H9 (cell line): Measurements from ENCODE around the gene LZTFL1. TPM values are rescaled to one million over a fixed set of nuclear protein-coding genes. Genes with fewer than 3 reads are reported as not detected.
A peak's percentile ranks its signal among the peaks of the same experiment; 100 is the strongest.

ENCODE experiments used
- DNase-seq: peaks from one replicate; pipeline ENCODE4 v3.0.0-alpha.2; 2017
- H2AFZ ChIP-seq: one replicate; pipeline ENCODE4 v1.6.1; 2013; ENCODE audit warnings: mild to moderate bottlenecking, low read length, control low read depth, moderate library complexity
- H2AK5ac ChIP-seq: 2 replicates; pipeline ENCODE4 v1.6.1; 2013; ENCODE audit warnings: low read length, control low read depth, mixed read lengths; ENCODE audit not compliant: insufficient read length
- H2BK120ac ChIP-seq: one replicate; pipeline ENCODE4 v1.6.1; 2013; ENCODE audit warnings: low read depth, mild to moderate bottlenecking, low read length, control low read depth, inconsistent platforms; ENCODE audit not compliant: poor library complexity, severe bottlenecking
- H2BK12ac ChIP-seq: 2 replicates; pipeline ENCODE4 v1.6.1; 2013; ENCODE audit warnings: low read length, control low read depth, mixed read lengths, low read depth; ENCODE audit not compliant: insufficient read length
- H2BK15ac ChIP-seq: 2 replicates; pipeline ENCODE4 v1.6.1; 2013; ENCODE audit warnings: low read depth, low read length, control low read depth
- H2BK20ac ChIP-seq: one replicate; pipeline ENCODE4 v1.6.1; 2013; ENCODE audit warnings: low read depth, mild to moderate bottlenecking, low read length, control low read depth, inconsistent platforms; ENCODE audit not compliant: poor library complexity, severe bottlenecking
- H2BK5ac ChIP-seq: 2 replicates; pipeline ENCODE4 v1.6.1; 2013; ENCODE audit warnings: low read length, control low read depth, mixed read lengths; ENCODE audit not compliant: insufficient read length
- H3K14ac ChIP-seq: 2 replicates; pipeline ENCODE4 v1.6.1; 2013; ENCODE audit warnings: low read length, control low read depth; ENCODE audit not compliant: insufficient read depth
- H3K18ac ChIP-seq: 2 replicates; pipeline ENCODE4 v1.6.1; 2013; ENCODE audit warnings: low read depth, mild to moderate bottlenecking, mixed read lengths, low read length, control low read depth; ENCODE audit not compliant: insufficient read length
- H3K23ac ChIP-seq: 2 replicates; pipeline ENCODE4 v1.6.1; 2013; ENCODE audit warnings: low read length, control low read depth, mixed read lengths, low read depth; ENCODE audit not compliant: insufficient read length
- H3K23me2 ChIP-seq: 2 replicates; pipeline ENCODE4 v1.6.1; 2013; ENCODE audit warnings: low read depth, mild to moderate bottlenecking, mixed read lengths, low read length, control low read depth; ENCODE audit not compliant: insufficient read length, poor library complexity, severe bottlenecking
- H3K27ac ChIP-seq: 2 replicates; pipeline ENCODE4 v1.5.1; 2013; ENCODE audit warnings: low read length, control low read depth, mixed read lengths, low read depth; ENCODE audit not compliant: insufficient read length
- H3K27me3 ChIP-seq: 2 replicates; pipeline ENCODE4 v1.6.1; 2013; ENCODE audit warnings: low read length, control low read depth, inconsistent platforms; ENCODE audit not compliant: insufficient read depth
- H3K4ac ChIP-seq: 2 replicates; pipeline ENCODE4 v1.6.1; 2013; ENCODE audit warnings: low read depth, mild to moderate bottlenecking, control low read depth, inconsistent platforms, low read length, moderate library complexity
- H3K4me1 ChIP-seq: 2 replicates; pipeline ENCODE4 v1.6.1; 2013; ENCODE audit warnings: low read length, control low read depth, inconsistent platforms; ENCODE audit not compliant: insufficient read depth
- H3K4me2 ChIP-seq: 2 replicates; pipeline ENCODE4 v1.6.1; 2013; ENCODE audit warnings: low read length, control low read depth, mixed read lengths; ENCODE audit not compliant: insufficient read length, insufficient read depth
- H3K56ac ChIP-seq: 2 replicates; pipeline ENCODE4 v1.6.1; 2013; ENCODE audit warnings: low read depth, mild to moderate bottlenecking, mixed read lengths, low read length, control low read depth; ENCODE audit not compliant: insufficient read length
- H3K79me1 ChIP-seq: 2 replicates; pipeline ENCODE4 v1.6.1; 2013; ENCODE audit warnings: low read depth, mild to moderate bottlenecking, moderate library complexity, low read length, control low read depth, inconsistent platforms; ENCODE audit not compliant: insufficient read depth, poor library complexity, severe bottlenecking
- H3K79me2 ChIP-seq: 2 replicates; pipeline ENCODE4 v1.6.1; 2013; ENCODE audit warnings: low read length, control low read depth, inconsistent platforms; ENCODE audit not compliant: insufficient read depth
- H3K9ac ChIP-seq: 2 replicates; pipeline ENCODE4 v1.6.1; 2013; ENCODE audit warnings: low read length, control low read depth, mixed read lengths; ENCODE audit not compliant: insufficient read length; ENCODE audit errors: extremely low read depth
- H3K9me3 ChIP-seq: one replicate; pipeline ENCODE4 v1.6.1; 2013; ENCODE audit warnings: low read depth, low read length, inconsistent platforms; ENCODE audit not compliant: control insufficient read depth
- H3T11ph ChIP-seq: one replicate; pipeline ENCODE4 v1.6.1; 2013; ENCODE audit warnings: mild to moderate bottlenecking, low read length, control low read depth, inconsistent platforms
- H4K20me1 ChIP-seq: one replicate; pipeline ENCODE4 v1.6.1; 2013; ENCODE audit not compliant: control insufficient read depth, insufficient read length, insufficient read depth
- H4K5ac ChIP-seq: 2 replicates; pipeline ENCODE4 v1.6.1; 2013; ENCODE audit warnings: low read depth, mild to moderate bottlenecking, mixed read lengths, low read length, control low read depth; ENCODE audit not compliant: insufficient read length
- H4K8ac ChIP-seq: replicated peaks from 2 replicates; pipeline ENCODE4 v1.6.1; 2013; ENCODE audit warnings: low read length, control low read depth, mixed read lengths, low read depth; ENCODE audit not compliant: insufficient read length
- H4K91ac ChIP-seq: 2 replicates; pipeline ENCODE4 v1.6.1; 2013; ENCODE audit warnings: low read depth, mild to moderate bottlenecking, moderate library complexity, mixed read lengths, low read length, control low read depth; ENCODE audit not compliant: insufficient read length
- H3K27ac Mint-ChIP-seq, 3 experiments: 2 replicates in 2 of 3; 3 replicates in 1 of 3; pipeline ENCODE4 v1.8.0; 2020 to 2021; ENCODE audit warnings: mixed read lengths in 3 of 3, mild to moderate bottlenecking in 1 of 3, moderate library complexity in 1 of 3
- H3K27me3 Mint-ChIP-seq: 2 replicates; pipeline ENCODE4 v1.8.0; 2021; ENCODE audit warnings: low read depth, mild to moderate bottlenecking, moderate library complexity, mixed read lengths
- H3K36me3 Mint-ChIP-seq, 3 experiments: 2 replicates in 2 of 3; 3 replicates in 1 of 3; pipeline ENCODE4 v1.8.0; 2020 to 2021; ENCODE audit warnings: low read depth in 3 of 3, mixed read lengths in 3 of 3; ENCODE audit not compliant: insufficient read depth in 1 of 3
- H3K4me1 Mint-ChIP-seq, 2 experiments: 2 replicates each; pipeline ENCODE4 v1.8.0; 2020; ENCODE audit warnings: mixed read lengths in 2 of 2
- H3K4me3 Mint-ChIP-seq, 2 experiments: 2 replicates in 1 of 2; 3 replicates in 1 of 2; pipeline ENCODE4 v1.8.0; 2020 to 2021; ENCODE audit warnings: mild to moderate bottlenecking in 2 of 2, mixed read lengths in 2 of 2, moderate library complexity in 1 of 2
- H3K9me3 Mint-ChIP-seq, 2 experiments: 2 replicates in 1 of 2; 3 replicates in 1 of 2; pipeline ENCODE4 v1.8.0; 2020; ENCODE audit warnings: mild to moderate bottlenecking in 2 of 2, mixed read lengths in 2 of 2, moderate library complexity in 1 of 2
- WGBS: extraction: QIAGEN DNeasy Blood & Tissue Kit; methylation state at CpG from one replicate; pipeline ENCODE4 v1.1.7; 2013; ENCODE audit warnings: missing lambda C conversion rate, low lambda C conversion rate, mixed read lengths; ENCODE audit not compliant: insufficient read length; ENCODE audit errors: extremely low coverage; 5-methylcytosine and 5-hydroxymethylcytosine counted together
- total RNA-seq: library from RNA; stranded (reverse); gene quantifications from 2 replicates; pipeline ENCODE4 v1.2.1, GENCODE V29; 2021
- TF ChIP-seq, protein P1 (sequence below): fragments of 200-600 bp; sonication (generic); conservative IDR thresholded peaks from 3 replicates; pipeline ENCODE4 v1.8.0; 2021; ENCODE audit warnings: antibody characterized with exemption, mild to moderate bottlenecking

The LZTFL1 gene
- total RNA-seq, 1 experiment from 2014 or later, result 12.2 TPM

- Histone ChIP-seq H3K27ac (no peak overlapping the region), H2BK20ac (no peak overlapping the region), H3K9me3 (no peaks in the 10 kb centered on the region), H4K20me1 (no peaks in the 10 kb centered on the region), H2BK120ac (no peak overlapping the region), H4K5ac (no peak overlapping the region), H3K23ac (no peak overlapping the region), H3K23me2 (no peaks in the 10 kb centered on the region), H3K9ac (no peak overlapping the region), H2AK5ac (no peak overlapping the region), H3T11ph (no peak overlapping the region), H3K79me2 (no peaks in the 10 kb centered on the region), H3K4me1 (no peaks in the 10 kb centered on the region), H3K4me2 (no peak overlapping the region), H2AFZ (no peak overlapping the region), H2BK5ac (no peak overlapping the region), H4K91ac (no peak overlapping the region), H3K18ac (no peak overlapping the region), H3K4ac (no peak overlapping the region), H3K56ac (no peak overlapping the region), H2BK12ac (no peak overlapping the region), H4K8ac (no peak overlapping the region), H2BK15ac (no peak overlapping the region), H3K14ac (no peak overlapping the region), H3K27me3 (0 out of 2 replicates have a peak, but pooled peaks cover 2% of the 10 kb centered on the region), H3K79me1 (no peaks in the 10 kb centered on the region)
- DNase-seq, result no peak
- Mint-ChIP-seq H3K4me1 (peaks cover 0 to 4% of the 10 kb centered on the region in 2 experiments; a peak in 2 of 4 replicates), H3K4me3 (no peak overlapping the region), H3K27ac (no peak overlapping the region), H3K27me3 (peaks cover 22% of the 10 kb centered on the region), H3K36me3 (peaks cover 0 to under 1% (median 0%) of the 10 kb centered on the region in 3 experiments; a peak in 1 of 7 replicates), H3K9me3 (peaks cover 2 to 9% of the 10 kb centered on the region in 2 experiments; a peak in 3 of 5 replicates)
- TF ChIP-seq, protein P1, sequence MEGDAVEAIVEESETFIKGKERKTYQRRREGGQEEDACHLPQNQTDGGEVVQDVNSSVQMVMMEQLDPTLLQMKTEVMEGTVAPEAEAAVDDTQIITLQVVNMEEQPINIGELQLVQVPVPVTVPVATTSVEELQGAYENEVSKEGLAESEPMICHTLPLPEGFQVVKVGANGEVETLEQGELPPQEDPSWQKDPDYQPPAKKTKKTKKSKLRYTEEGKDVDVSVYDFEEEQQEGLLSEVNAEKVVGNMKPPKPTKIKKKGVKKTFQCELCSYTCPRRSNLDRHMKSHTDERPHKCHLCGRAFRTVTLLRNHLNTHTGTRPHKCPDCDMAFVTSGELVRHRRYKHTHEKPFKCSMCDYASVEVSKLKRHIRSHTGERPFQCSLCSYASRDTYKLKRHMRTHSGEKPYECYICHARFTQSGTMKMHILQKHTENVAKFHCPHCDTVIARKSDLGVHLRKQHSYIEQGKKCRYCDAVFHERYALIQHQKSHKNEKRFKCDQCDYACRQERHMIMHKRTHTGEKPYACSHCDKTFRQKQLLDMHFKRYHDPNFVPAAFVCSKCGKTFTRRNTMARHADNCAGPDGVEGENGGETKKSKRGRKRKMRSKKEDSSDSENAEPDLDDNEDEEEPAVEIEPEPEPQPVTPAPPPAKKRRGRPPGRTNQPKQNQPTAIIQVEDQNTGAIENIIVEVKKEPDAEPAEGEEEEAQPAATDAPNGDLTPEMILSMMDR, result peak; percentile 39; the same call in 2 of the 3 replicates
- no CpG with 5 or more reads among the region's 3 CpGs for WGBS
Measured at GRCh38 chr3:45783667-45784066, 58.3 kb downstream of the LZTFL1 start.
